ENCODE results near the gene IL1RAPL1. TPM values are rescaled to one million over a fixed set of nuclear protein-coding genes. Genes with fewer than 3 reads are reported as not detected.

The IL1RAPL1 gene
- total RNA-seq, 1 experiment from 2014 or later, result not detected

- Histone ChIP-seq H3K27me3 (ENCODE audit: low read length) (no peaks in the 10 kb centered on the region), H3K9me3 (ENCODE audit: low read length) (peaks cover 12% of the 10 kb centered on the region), H2AFZ (ENCODE audit: low read length) (no peak overlapping the region), H3K27ac (ENCODE audit: low read length) (no peak overlapping the region), H3K4me2 (ENCODE audit: low read depth, low read length, poor library complexity, severe bottlenecking) (no peak overlapping the region), H4K20me1 (ENCODE audit: insufficient read depth, low read depth, low read length) (no peaks in the 10 kb centered on the region), H3K36me3 (ENCODE audit: insufficient read depth, low read length) (no peaks in the 10 kb centered on the region), H3K4me3 (ENCODE audit: low read length) (no peak overlapping the region), H3K9ac (ENCODE audit: low read length) (no peak overlapping the region), H3K79me2 (ENCODE audit: low read length) (no peaks in the 10 kb centered on the region), H3K9me2 (replicated peaks; ENCODE audit: insufficient read depth, low read length) (no peaks in the 10 kb centered on the region), H3K4me1 (ENCODE audit: low read length) (no peaks in the 10 kb centered on the region)
- no peak for DNase-seq
These were observed 890.6 kb downstream of the IL1RAPL1 start for GRCh38 chrX:29477878-29478277.

- no peaks in the 10 kb centered on the region for H4K20me1 ChIP-seq (ENCODE audit: insufficient read depth, low read depth, low read length)
- no peaks in the 10 kb centered on the region for H3K4me1 ChIP-seq (ENCODE audit: low read length)
- H3K4me2 ChIP-seq (ENCODE audit: low read depth, low read length, poor library complexity, severe bottlenecking), result no peak overlapping the region
- H3K79me2 ChIP-seq (ENCODE audit: low read length), result no peaks in the 10 kb centered on the region
- H3K27me3 ChIP-seq (ENCODE audit: low read length), result no peaks in the 10 kb centered on the region
- DNase-seq, result peak; percentile 68
- no peaks in the 10 kb centered on the region for H3K36me3 ChIP-seq (ENCODE audit: insufficient read depth, low read length)
- H3K9me3 ChIP-seq (ENCODE audit: low read length), result peaks cover 12% of the 10 kb centered on the region
- H2AFZ ChIP-seq (ENCODE audit: low read length), result no peak overlapping the region
- no peak overlapping the region for H3K9ac ChIP-seq (ENCODE audit: low read length)
- no peaks in the 10 kb centered on the region for H3K9me2 ChIP-seq (replicated peaks; ENCODE audit: insufficient read depth, low read length)
- H3K4me3 ChIP-seq (ENCODE audit: low read length), result no peak overlapping the region
- no peak overlapping the region for H3K27ac ChIP-seq (ENCODE audit: low read length)
These were observed 891.3 kb downstream of the IL1RAPL1 start for GRCh38 chrX:29478336-29479069.

- no peak overlapping the region for H3K4me3 ChIP-seq (ENCODE audit: low read length)
- no peak overlapping the region for H3K9ac ChIP-seq (ENCODE audit: low read length)
- H3K4me2 ChIP-seq (ENCODE audit: low read depth, low read length, poor library complexity, severe bottlenecking), result no peak overlapping the region
- H3K36me3 ChIP-seq (ENCODE audit: insufficient read depth, low read length), result no peaks in the 10 kb centered on the region
- H3K79me2 ChIP-seq (ENCODE audit: low read length), result no peaks in the 10 kb centered on the region
- no peaks in the 10 kb centered on the region for H3K9me2 ChIP-seq (replicated peaks; ENCODE audit: insufficient read depth, low read length)
- no peaks in the 10 kb centered on the region for H3K4me1 ChIP-seq (ENCODE audit: low read length)
- peaks cover 6% of the 10 kb centered on the region; the same call in 1 of the 2 replicates for H3K9me3 ChIP-seq (ENCODE audit: low read length)
- H3K27me3 ChIP-seq (ENCODE audit: low read length), result no peaks in the 10 kb centered on the region
- no peak for DNase-seq
- no peak overlapping the region for H3K27ac ChIP-seq (ENCODE audit: low read length)
- H2AFZ ChIP-seq (ENCODE audit: low read length), result no peak overlapping the region
- no peaks in the 10 kb centered on the region for H4K20me1 ChIP-seq (ENCODE audit: insufficient read depth, low read depth, low read length)
These were observed 900.0 kb downstream of the IL1RAPL1 start for GRCh38 chrX:29487214-29487613.

- DNase-seq, result no peak
- Histone ChIP-seq H3K4me1 (ENCODE audit: low read length) (no peaks in the 10 kb centered on the region), H3K9ac (ENCODE audit: low read length) (no peak overlapping the region), H3K9me2 (replicated peaks; ENCODE audit: insufficient read depth, low read length) (no peaks in the 10 kb centered on the region), H3K27me3 (ENCODE audit: low read length) (no peaks in the 10 kb centered on the region), H3K4me2 (ENCODE audit: low read depth, low read length, poor library complexity, severe bottlenecking) (no peak overlapping the region), H3K4me3 (ENCODE audit: low read length) (no peak overlapping the region), H3K79me2 (ENCODE audit: low read length) (no peaks in the 10 kb centered on the region), H3K27ac (ENCODE audit: low read length) (no peak overlapping the region), H4K20me1 (ENCODE audit: insufficient read depth, low read depth, low read length) (no peaks in the 10 kb centered on the region), H3K9me3 (ENCODE audit: low read length) (peaks cover 8% of the 10 kb centered on the region; the same call in 1 of the 2 replicates), H2AFZ (ENCODE audit: low read length) (no peak overlapping the region), H3K36me3 (ENCODE audit: insufficient read depth, low read length) (no peaks in the 10 kb centered on the region)
These were observed 900.5 kb downstream of the IL1RAPL1 start for GRCh38 chrX:29487714-29488113.

GRCh38 chrX:29488919-29489318 lies 901.7 kb downstream of the IL1RAPL1 start:
- Histone ChIP-seq H3K27me3 (ENCODE audit: low read length) (no peaks in the 10 kb centered on the region), H3K27ac (ENCODE audit: low read length) (no peak overlapping the region), H3K4me3 (ENCODE audit: low read length) (no peak overlapping the region), H3K4me2 (ENCODE audit: low read depth, low read length, poor library complexity, severe bottlenecking) (no peak overlapping the region), H3K9me3 (ENCODE audit: low read length) (peaks cover 10% of the 10 kb centered on the region; the same call in 1 of the 2 replicates), H3K4me1 (ENCODE audit: low read length) (no peaks in the 10 kb centered on the region), H2AFZ (ENCODE audit: low read length) (no peak overlapping the region), H4K20me1 (ENCODE audit: insufficient read depth, low read depth, low read length) (no peaks in the 10 kb centered on the region), H3K79me2 (ENCODE audit: low read length) (no peaks in the 10 kb centered on the region), H3K9me2 (replicated peaks; ENCODE audit: insufficient read depth, low read length) (no peaks in the 10 kb centered on the region), H3K36me3 (ENCODE audit: insufficient read depth, low read length) (no peaks in the 10 kb centered on the region), H3K9ac (ENCODE audit: low read length) (no peak overlapping the region)
- no peak for DNase-seq

- H4K20me1 ChIP-seq (ENCODE audit: insufficient read depth, low read depth, low read length), result no peaks in the 10 kb centered on the region
- H3K4me2 ChIP-seq (ENCODE audit: low read depth, low read length, poor library complexity, severe bottlenecking), result no peak overlapping the region
- H3K9ac ChIP-seq (ENCODE audit: low read length), result no peak overlapping the region
- no peaks in the 10 kb centered on the region for H3K4me1 ChIP-seq (ENCODE audit: low read length)
- no peaks in the 10 kb centered on the region for H3K27me3 ChIP-seq (ENCODE audit: low read length)
- H3K27ac ChIP-seq (ENCODE audit: low read length), result no peak overlapping the region
- no peaks in the 10 kb centered on the region for H3K36me3 ChIP-seq (ENCODE audit: insufficient read depth, low read length)
- DNase-seq, result no peak
- H3K9me3 ChIP-seq (ENCODE audit: low read length), result peaks cover 14% of the 10 kb centered on the region; the same call in 1 of the 2 replicates
- no peak overlapping the region for H2AFZ ChIP-seq (ENCODE audit: low read length)
- no peaks in the 10 kb centered on the region for H3K9me2 ChIP-seq (replicated peaks; ENCODE audit: insufficient read depth, low read length)
- no peak overlapping the region for H3K4me3 ChIP-seq (ENCODE audit: low read length)
- no peaks in the 10 kb centered on the region for H3K79me2 ChIP-seq (ENCODE audit: low read length)
These were observed 903.4 kb downstream of the IL1RAPL1 start for GRCh38 chrX:29490606-29491005.

GRCh38 chrX:29491659-29492058 lies 904.4 kb downstream of the IL1RAPL1 start:
- Histone ChIP-seq H3K4me1 (ENCODE audit: low read length) (no peaks in the 10 kb centered on the region), H3K36me3 (ENCODE audit: insufficient read depth, low read length) (no peaks in the 10 kb centered on the region), H3K79me2 (ENCODE audit: low read length) (no peaks in the 10 kb centered on the region), H3K9me2 (replicated peaks; ENCODE audit: insufficient read depth, low read length) (no peaks in the 10 kb centered on the region), H3K9ac (ENCODE audit: low read length) (no peak overlapping the region), H3K27ac (ENCODE audit: low read length) (no peak overlapping the region), H3K27me3 (ENCODE audit: low read length) (no peaks in the 10 kb centered on the region), H3K9me3 (ENCODE audit: low read length) (peaks cover 16% of the 10 kb centered on the region; the same call in 1 of the 2 replicates), H3K4me2 (ENCODE audit: low read depth, low read length, poor library complexity, severe bottlenecking) (no peak overlapping the region), H4K20me1 (ENCODE audit: insufficient read depth, low read depth, low read length) (no peaks in the 10 kb centered on the region), H2AFZ (ENCODE audit: low read length) (no peak overlapping the region), H3K4me3 (ENCODE audit: low read length) (no peak overlapping the region)
- DNase-seq, result no peak

- Histone ChIP-seq H3K9me2 (replicated peaks; ENCODE audit: insufficient read depth, low read length) (no peaks in the 10 kb centered on the region), H3K79me2 (ENCODE audit: low read length) (no peaks in the 10 kb centered on the region), H3K4me3 (ENCODE audit: low read length) (no peak overlapping the region), H3K4me1 (ENCODE audit: low read length) (no peaks in the 10 kb centered on the region), H3K36me3 (ENCODE audit: insufficient read depth, low read length) (no peaks in the 10 kb centered on the region), H3K27me3 (ENCODE audit: low read length) (no peaks in the 10 kb centered on the region), H4K20me1 (ENCODE audit: insufficient read depth, low read depth, low read length) (no peaks in the 10 kb centered on the region), H3K27ac (ENCODE audit: low read length) (no peak overlapping the region), H3K4me2 (ENCODE audit: low read depth, low read length, poor library complexity, severe bottlenecking) (no peak overlapping the region), H2AFZ (ENCODE audit: low read length) (no peak overlapping the region), H3K9me3 (ENCODE audit: low read length) (peaks cover 32% of the 10 kb centered on the region), H3K9ac (ENCODE audit: low read length) (no peak overlapping the region)
- no peak for DNase-seq
These were observed 909.5 kb downstream of the IL1RAPL1 start for GRCh38 chrX:29496636-29497180.

Data from Karpas-422 (cell line).